Fibroblast of lung (primary cell): ENCODE data around the gene MGAT5. TPM values are rescaled to one million over a fixed set of nuclear protein-coding genes. Genes with fewer than 3 reads are reported as not detected.
A peak's percentile ranks its signal among the peaks of the same experiment; 100 is the strongest.

Source experiments
- DNase-seq, 2 donors: peaks; one replicate each; pipeline versions ENCODE4 v3.0.0 to v3.0.0-alpha.2; 2010; ENCODE audit warnings: low read depth in 2 of 2
- H2AFZ ChIP-seq: 2 replicates; pipeline ENCODE4 v1.5.1; 2012; ENCODE audit warnings: low read length, control low read depth, inconsistent platforms
- H3K27ac ChIP-seq: 2 replicates; pipeline ENCODE4 v1.5.1; 2011; ENCODE audit warnings: low read length, control low read depth; ENCODE audit not compliant: insufficient read depth
- H3K27me3 ChIP-seq: 2 replicates; pipeline ENCODE4 v1.5.1; 2011; ENCODE audit warnings: mild to moderate bottlenecking, low read length; ENCODE audit not compliant: control insufficient read depth, insufficient read depth
- H3K36me3 ChIP-seq: 2 replicates; pipeline ENCODE4 v1.5.1; 2011; ENCODE audit warnings: low read length; ENCODE audit not compliant: control insufficient read depth, insufficient read depth
- H3K4me1 ChIP-seq: 2 replicates; pipeline ENCODE4 v1.5.1; 2011; ENCODE audit warnings: low read length; ENCODE audit not compliant: control insufficient read depth, insufficient read depth; ENCODE audit errors: extremely low read depth
- H3K4me2 ChIP-seq: 2 replicates; pipeline ENCODE4 v1.5.1; 2011; ENCODE audit warnings: low read length, control low read depth; ENCODE audit not compliant: insufficient read depth; ENCODE audit errors: extremely low read depth
- H3K4me3 ChIP-seq, 4 experiments: fragments of 200-600 bp in 1 of 4; sonication (generic) in 1 of 4; replicated peaks in 1 of 4; 2 replicates each; pipeline ENCODE4 v1.5.1; 2011 to 2016; ENCODE audit warnings: low read length in 4 of 4, low read depth in 3 of 4, mild to moderate bottlenecking in 3 of 4, control low read depth in 2 of 4, inconsistent platforms in 1 of 4, mixed read lengths in 1 of 4; ENCODE audit not compliant: insufficient read depth in 1 of 4; ENCODE audit errors: control extremely low read depth in 1 of 4
- H3K79me2 ChIP-seq: 2 replicates; pipeline ENCODE4 v1.5.1; 2012; ENCODE audit warnings: mild to moderate bottlenecking, low read length, inconsistent platforms; ENCODE audit not compliant: control insufficient read depth, insufficient read depth
- H3K9ac ChIP-seq: 2 replicates; pipeline ENCODE4 v1.5.1; 2011; ENCODE audit warnings: mild to moderate bottlenecking, low read length, control low read depth; ENCODE audit not compliant: insufficient read depth
- H3K9me3 ChIP-seq: 2 replicates; pipeline ENCODE4 v1.5.1; 2012; ENCODE audit warnings: low read depth, low read length; ENCODE audit not compliant: control insufficient read depth, insufficient read depth
- H4K20me1 ChIP-seq: 2 replicates; pipeline ENCODE4 v1.5.1; 2011; ENCODE audit warnings: low read length; ENCODE audit not compliant: control insufficient read depth, insufficient read depth; ENCODE audit errors: extremely low read depth
- CTCF ChIP-seq, 2 donors: IDR thresholded peaks in 1 of 2; conservative IDR thresholded peaks in 1 of 2; 1 replicate in 1 of 2; 2 replicates in 1 of 2; pipeline ENCODE4 v1.5.1; 2011 to 2012; ENCODE audit warnings: low read length in 2 of 2, control low read depth in 1 of 2, inconsistent platforms in 1 of 2, low read depth in 1 of 2, mild to moderate bottlenecking in 1 of 2
- EZH2 ChIP-seq: IDR thresholded peaks from 2 replicates; pipeline ENCODE4 v1.5.1; 2012; ENCODE audit warnings: low read length, control low read depth, mild to moderate bottlenecking; ENCODE audit errors: missing control alignments
- polyA plus RNA-seq, 2 donors: library from polyadenylated mRNA; depleted of rRNA in 1 of 2; stranded (reverse) in 1 of 2; unstranded in 1 of 2; fragments of >200 nt; gene quantifications; 2 replicates each; pipeline ENCODE4 v1.2.1, GENCODE V29; 2011 to 2012; ENCODE audit warnings: missing spikeins in 1 of 2
- total RNA-seq: library from RNA; depleted of rRNA; stranded (reverse); fragments of >200 nt; gene quantifications from 2 replicates; pipeline ENCODE4 v1.2.1, GENCODE V29; 2014

The MGAT5 gene
- total and polyA plus RNA-seq, 2 donors (not counting 1 experiment from before 2014, with no cell fraction given): 270 to 301 TPM

DNA sequence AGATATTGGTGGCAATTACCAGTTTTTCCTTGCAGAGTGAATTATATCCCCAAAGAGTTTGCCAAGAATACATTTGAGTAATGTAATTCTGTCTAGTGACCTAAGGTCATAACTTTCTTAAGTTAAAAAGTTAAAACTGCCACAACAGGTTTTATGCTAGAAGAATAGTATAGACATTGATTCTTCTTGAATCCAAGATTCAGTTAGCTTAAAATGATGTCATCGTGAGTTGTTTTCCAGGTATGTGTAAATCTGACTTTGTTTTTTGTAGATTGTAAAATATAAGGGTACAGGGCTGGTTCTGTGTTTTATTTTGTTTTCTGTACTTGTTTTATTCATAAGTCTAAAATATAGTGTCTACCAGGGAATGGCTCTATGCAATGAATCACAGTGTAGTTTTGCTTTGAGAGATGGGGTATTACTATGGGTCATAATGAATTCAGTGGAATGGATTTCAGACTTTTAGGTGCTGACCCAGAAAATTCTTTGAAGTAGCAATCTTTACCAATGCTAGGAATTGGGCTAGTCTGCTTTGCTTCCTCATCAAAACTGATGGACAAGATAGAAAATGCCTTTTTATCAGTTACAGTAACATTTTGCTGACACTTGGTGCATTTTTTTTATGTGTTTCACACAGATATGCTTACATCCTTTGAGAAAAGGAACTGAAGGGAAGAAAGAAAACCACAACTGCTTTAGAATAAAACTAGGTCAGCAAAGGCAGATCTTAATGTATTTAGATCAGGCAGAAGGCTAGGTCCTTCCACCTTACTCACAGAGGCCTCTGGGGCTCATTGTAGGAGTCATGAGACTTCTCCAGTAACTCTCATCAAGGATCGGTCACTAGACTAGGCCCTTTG lies 20.8 kb upstream of the MGAT5 start:
- Histone ChIP-seq H3K9ac (no peak overlapping the region), H2AFZ (no peak overlapping the region), H3K27ac (no peak overlapping the region), H3K9me3 (no peaks in the 10 kb centered on the region), H3K36me3 (no peaks in the 10 kb centered on the region), H3K4me3 (no peak overlapping the region), H3K79me2 (peaks cover 25% of the 10 kb centered on the region), H4K20me1 (no peaks in the 10 kb centered on the region), H3K4me2 (no peak overlapping the region), H3K4me1 (peaks cover 15% of the 10 kb centered on the region), H3K27me3 (no peaks in the 10 kb centered on the region)
- TF ChIP-seq CTCF (conservative IDR thresholded peaks at IDR 0.05 in 1 of 2, IDR thresholded peaks at IDR 0.05 in 1 of 2; ENCODE audit: low read depth in 1 of 2, low read length in 2 of 2) (no peak), EZH2 (no peak)
- DNase-seq: peak in 1 of 2 donors; percentile 60

DNA sequence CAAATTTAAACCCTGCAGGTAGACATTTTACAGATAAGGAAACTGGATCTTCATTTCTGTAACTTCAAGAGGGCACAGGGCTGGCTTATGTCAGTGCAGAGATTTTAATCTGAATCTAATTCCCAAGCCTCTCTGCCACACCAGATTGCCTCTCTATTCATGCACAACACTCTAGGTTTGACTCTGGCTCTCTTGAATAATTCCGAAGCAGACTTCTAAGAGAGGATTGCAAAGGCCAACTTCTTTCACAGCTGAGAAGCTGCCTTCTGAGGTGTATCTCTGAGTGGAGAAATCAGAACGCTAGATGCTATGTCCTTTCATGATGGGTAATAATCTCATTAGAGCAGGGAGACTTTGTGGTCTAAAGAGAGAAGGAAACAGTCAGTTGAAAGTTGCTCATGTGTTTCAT lies 20.1 kb upstream of the MGAT5 start:
- H3K9ac ChIP-seq: no peak overlapping the region
- H3K27me3 ChIP-seq: no peaks in the 10 kb centered on the region
- H2AFZ ChIP-seq: no peak overlapping the region
- peaks cover 15% of the 10 kb centered on the region for H3K4me1 ChIP-seq
- no peak overlapping the region for H3K27ac ChIP-seq
- peaks cover 22% of the 10 kb centered on the region for H3K79me2 ChIP-seq
- no peaks in the 10 kb centered on the region for H4K20me1 ChIP-seq
- no peak overlapping the region for H3K4me2 ChIP-seq
- TF ChIP-seq EZH2: no peak
- no peak for TF ChIP-seq CTCF (conservative IDR thresholded peaks at IDR 0.05 in 1 of 2, IDR thresholded peaks at IDR 0.05 in 1 of 2; ENCODE audit: low read depth in 1 of 2, low read length in 2 of 2)
- no peak overlapping the region for H3K4me3 ChIP-seq
- no peaks in the 10 kb centered on the region for H3K9me3 ChIP-seq
- no peaks in the 10 kb centered on the region for H3K36me3 ChIP-seq
- DNase-seq: no peak

- Histone ChIP-seq H3K9me3 (no peaks in the 10 kb centered on the region), H3K9ac (no peak overlapping the region), H3K27me3 (no peaks in the 10 kb centered on the region), H4K20me1 (no peaks in the 10 kb centered on the region), H3K79me2 (peaks cover 23% of the 10 kb centered on the region), H3K27ac (no peak overlapping the region), H3K4me2 (no peak overlapping the region), H3K36me3 (no peaks in the 10 kb centered on the region), H3K4me1 (peaks cover 15% of the 10 kb centered on the region), H2AFZ (no peak overlapping the region), H3K4me3 (no peak overlapping the region)
- no peak for DNase-seq
- no peak for TF ChIP-seq EZH2
- TF ChIP-seq CTCF (conservative IDR thresholded peaks at IDR 0.05 in 1 of 2, IDR thresholded peaks at IDR 0.05 in 1 of 2; ENCODE audit: low read depth in 1 of 2, low read length in 2 of 2): no peak
Observed at GRCh38 chr2:134234535-134234934, 19.3 kb upstream of the MGAT5 start.
